Pancreas (tissue), 10 donors: ENCODE measurements around the gene BORCS5. TPM values are rescaled to one million over a fixed set of nuclear protein-coding genes. Genes with fewer than 3 reads are reported as not detected.

ENCODE experiments used
- ATAC-seq, 4 donors: fragments of 200-7000 bp; cut with Tn5 transposase; one replicate each; pipeline versions ENCODE4 v1.8.0 to v1.9.1; 2020; ENCODE audit warnings: mild to moderate bottlenecking in 4 of 4, moderate library complexity in 4 of 4
- DNase-seq, 6 donors: peaks; one replicate each; pipeline ENCODE4 v3.0.0-alpha.2; 2020
- FAIRE-seq: peaks from 2 replicates; lab custom pipeline; 2012; peaks lifted over from hg19 to GRCh38; lab: Jason Lieb, UNC
- H3K27ac ChIP-seq, 4 donors: fragments of 200-600 bp; sonication (generic); 1 replicate in 3 of 4; 2 replicates in 1 of 4; pipeline versions ENCODE4 v1.5.0 to v1.8.0; 2020
- H3K27me3 ChIP-seq, 4 donors: fragments of 200-600 bp; one replicate each; pipeline ENCODE4 v1.8.0; 2021
- H3K36me3 ChIP-seq, 3 donors: fragments of 200-600 bp; sonication (generic) in 1 of 3; one replicate each; pipeline versions ENCODE4 v1.5.0 to v1.8.0; 2020 to 2021
- H3K4me1 ChIP-seq, 3 donors: fragments of 200-600 bp; one replicate each; pipeline ENCODE4 v1.8.0; 2021
- H3K4me3 ChIP-seq, 4 donors: fragments of 200-600 bp; sonication (generic) in 2 of 4; one replicate each; pipeline versions ENCODE4 v1.5.0 to v1.8.0; 2020 to 2021
- H3K9me3 ChIP-seq, 4 donors: fragments of 200-600 bp; one replicate each; pipeline ENCODE4 v1.8.0; 2021
- WGBS, 2 donors: extraction: QIAGEN DNeasy Blood & Tissue Kit; methylation state at CpG; one replicate each; pipeline ENCODE4 v1.1.7; 2013; 5-methylcytosine and 5-hydroxymethylcytosine counted together
- intact Hi-C, 3 donors: fragments of 100-400 bp; cut with DNase I; formaldehyde crosslinking; loops; one replicate each; pipeline versions ENCODE4 v1.11.1 to v1.14.2; 2022
- polyA plus RNA-seq, 2 donors: library from polyadenylated mRNA; stranded (reverse); fragments of 200-250 nt; gene quantifications; one replicate each; pipeline ENCODE4 v1.2.3, GENCODE V29; 2013
- total RNA-seq, 6 donors: library from RNA; stranded (reverse); fragmentation: NEBNext Ultra II Directional in 4 of 6; extraction: Animal tissue kit (Norgen Biotek cat#: 25700) in 4 of 6; gene quantifications; one replicate each; pipeline versions ENCODE4 v1.2.1 to v1.2.4, GENCODE V29; 2021 to 2023
- TF ChIP-seq, protein P1 (sequence below), 4 donors: fragments of 200-600 bp; sonication (generic) in 3 of 4; IDR thresholded peaks; one replicate each; pipeline versions ENCODE4 v1.5.0 to v1.8.0; 2021; ENCODE audit warnings: antibody characterized with exemption in 4 of 4
- donor health status: healthy with polysubstance abuse.
- donor health status: DM: no; HTN: no; CAD: no; lungs with moderate emphysema.
- donor health status: DM: no; HTN: no; CAD: no.
- donor health status: control.
- donor health status: control.
- donor health status: Bipolar disorder and iron deficiency.
- donor health status: DM: yes; HTN: yes; CAD: no.
- donor health status: DM: no; HTN: no; CAD: no.
- donor health status: DM: no; HTN: no; CAD: no.
- donor health status: DM: yes; HTN: yes; CAD: no.

BORCS5 gene
- total and polyA plus RNA-seq, 8 donors = 3.7 to 10.9 (median 8.3) TPM

DNA sequence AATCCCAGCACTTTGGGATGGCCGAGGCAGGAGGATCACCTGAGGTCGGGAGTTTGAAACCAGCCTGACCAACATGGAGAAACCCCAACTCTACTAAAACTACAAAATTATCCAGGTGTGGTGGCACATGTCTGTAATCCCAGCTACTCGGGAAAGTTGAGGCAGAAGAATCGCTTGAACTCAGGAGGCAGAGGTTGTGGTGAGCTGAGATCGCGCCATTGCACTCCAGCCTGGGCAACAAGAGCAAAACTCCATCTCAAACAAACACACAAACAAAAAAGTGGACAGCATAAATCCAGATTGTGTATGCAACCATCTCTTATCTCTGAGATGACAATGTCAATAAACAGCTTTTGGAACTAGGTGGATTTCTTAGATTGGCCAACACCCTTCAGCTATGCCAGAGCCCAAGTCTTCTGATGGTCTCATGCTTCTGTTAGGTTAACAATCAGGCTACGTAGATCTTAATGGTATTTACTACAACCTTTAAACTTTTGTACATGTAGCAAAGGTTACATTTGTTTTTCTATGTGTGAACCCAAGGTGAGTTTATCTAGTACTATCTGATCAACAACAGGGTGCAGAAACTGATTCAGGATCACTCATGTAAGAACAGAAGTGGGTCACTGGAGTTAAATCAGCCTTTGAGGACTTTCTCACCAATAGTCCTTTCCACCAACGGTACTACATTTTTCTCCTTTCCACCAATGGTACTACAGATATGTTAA lies 132.1 kb downstream of the BORCS5 start:
- H3K4me1 ChIP-seq = peaks cover 0 to 23% (median 22%) of the 10 kb centered on the region in 3 donors
- no peak for ATAC-seq
- WGBS, 2 donors = 87 to 89% methylated on average over 8 of the region's 8 CpGs
- intact Hi-C loops = no loop called here
- H3K27me3 ChIP-seq = no peaks in the 10 kb centered on the region
- no peak overlapping the region for H3K4me3 ChIP-seq
- no peaks in the 10 kb centered on the region for H3K9me3 ChIP-seq
- H3K36me3 ChIP-seq = no peaks in the 10 kb centered on the region
- no peak for DNase-seq
- TF ChIP-seq, protein P1, sequence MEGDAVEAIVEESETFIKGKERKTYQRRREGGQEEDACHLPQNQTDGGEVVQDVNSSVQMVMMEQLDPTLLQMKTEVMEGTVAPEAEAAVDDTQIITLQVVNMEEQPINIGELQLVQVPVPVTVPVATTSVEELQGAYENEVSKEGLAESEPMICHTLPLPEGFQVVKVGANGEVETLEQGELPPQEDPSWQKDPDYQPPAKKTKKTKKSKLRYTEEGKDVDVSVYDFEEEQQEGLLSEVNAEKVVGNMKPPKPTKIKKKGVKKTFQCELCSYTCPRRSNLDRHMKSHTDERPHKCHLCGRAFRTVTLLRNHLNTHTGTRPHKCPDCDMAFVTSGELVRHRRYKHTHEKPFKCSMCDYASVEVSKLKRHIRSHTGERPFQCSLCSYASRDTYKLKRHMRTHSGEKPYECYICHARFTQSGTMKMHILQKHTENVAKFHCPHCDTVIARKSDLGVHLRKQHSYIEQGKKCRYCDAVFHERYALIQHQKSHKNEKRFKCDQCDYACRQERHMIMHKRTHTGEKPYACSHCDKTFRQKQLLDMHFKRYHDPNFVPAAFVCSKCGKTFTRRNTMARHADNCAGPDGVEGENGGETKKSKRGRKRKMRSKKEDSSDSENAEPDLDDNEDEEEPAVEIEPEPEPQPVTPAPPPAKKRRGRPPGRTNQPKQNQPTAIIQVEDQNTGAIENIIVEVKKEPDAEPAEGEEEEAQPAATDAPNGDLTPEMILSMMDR (IDR thresholded peaks at IDR 0.05) = no peak
- FAIRE-seq = no peak
- no peak overlapping the region for H3K27ac ChIP-seq

DNA sequence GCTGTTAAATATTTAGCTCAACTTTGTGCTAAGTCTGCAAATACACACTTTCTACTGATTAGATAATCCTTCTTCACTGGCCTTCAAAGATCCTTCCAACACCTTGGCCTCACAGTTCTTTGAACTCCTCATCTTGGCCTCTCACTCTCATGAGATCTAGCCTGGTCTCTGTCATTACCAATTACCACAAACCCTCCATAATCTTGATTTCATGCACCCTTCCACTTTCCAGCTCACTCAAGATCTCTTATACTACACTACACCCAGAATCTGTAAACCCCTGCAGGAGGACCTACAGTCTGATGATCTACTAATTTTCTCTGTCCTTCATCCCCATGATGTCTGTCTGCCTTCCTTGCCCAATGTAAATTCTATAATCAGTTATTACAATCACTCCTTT lies 134.7 kb downstream of the BORCS5 start:
- peaks cover 0 to 22% (median 19%) of the 10 kb centered on the region in 3 donors for H3K4me1 ChIP-seq
- no peak overlapping the region for H3K4me3 ChIP-seq
- no peaks in the 10 kb centered on the region for H3K36me3 ChIP-seq
- no peak overlapping the region for H3K27ac ChIP-seq
- TF ChIP-seq, protein P1 (IDR thresholded peaks at IDR 0.05) = no peak
- DNase-seq (no peak), ATAC-seq (peak in 2 of 4 donors; percentile 13 to 37), FAIRE-seq (no peak)
- no peaks in the 10 kb centered on the region for H3K27me3 ChIP-seq
- no peaks in the 10 kb centered on the region for H3K9me3 ChIP-seq
- intact Hi-C loops = no loop called here

DNA sequence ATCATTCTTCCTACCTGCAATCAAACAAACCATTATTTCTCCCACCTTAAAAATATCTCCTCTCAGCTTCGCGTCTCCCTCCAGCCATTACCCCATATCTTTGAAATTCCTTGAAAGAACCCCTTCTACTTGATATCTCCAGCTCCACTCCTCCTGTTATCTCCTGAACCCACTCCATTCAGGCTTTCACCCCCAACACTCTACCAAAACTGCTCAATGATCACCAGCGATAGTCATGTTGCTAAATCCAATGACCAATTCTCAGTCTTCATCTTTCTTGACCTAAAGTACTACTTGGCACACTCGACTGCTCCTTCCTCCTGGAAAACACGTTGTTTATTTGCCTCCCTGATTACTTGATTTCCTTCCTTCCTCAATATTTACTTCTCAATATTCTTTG lies 135.7 kb downstream of the BORCS5 start:
- intact Hi-C loops = no loop called here
- no peak for FAIRE-seq
- no peak for ATAC-seq
- WGBS, 2 donors = 78 to 86% methylated on average over 5 of the region's 5 CpGs
- Histone ChIP-seq H3K27me3 (no peaks in the 10 kb centered on the region), H3K27ac (no peak overlapping the region), H3K9me3 (no peaks in the 10 kb centered on the region), H3K4me1 (peaks cover 0 to 15% (median 12%) of the 10 kb centered on the region in 3 donors), H3K4me3 (no peak overlapping the region), H3K36me3 (no peaks in the 10 kb centered on the region)
- TF ChIP-seq, protein P1 (IDR thresholded peaks at IDR 0.05) = no peak
- DNase-seq = no peak

GRCh38 chr12:12495536-12495935 lies 138.7 kb downstream of the BORCS5 start:
- H3K27ac ChIP-seq = no peak overlapping the region
- H3K4me1 ChIP-seq = peaks cover 0 to 6% (median 0%) of the 10 kb centered on the region in 3 donors
- WGBS, 2 donors = 86 to 87% methylated on average over 1 of the region's 1 CpG
- no peaks in the 10 kb centered on the region for H3K36me3 ChIP-seq
- FAIRE-seq = no peak
- no peaks in the 10 kb centered on the region for H3K27me3 ChIP-seq
- TF ChIP-seq, protein P1 (IDR thresholded peaks at IDR 0.05) = no peak
- H3K9me3 ChIP-seq = no peaks in the 10 kb centered on the region
- ATAC-seq = no peak
- no peak for DNase-seq
- no peak overlapping the region for H3K4me3 ChIP-seq
- intact Hi-C loops = no loop called here

GRCh38 chr12:12498210-12498609 lies 141.3 kb downstream of the BORCS5 start:
- no peaks in the 10 kb centered on the region for H3K27me3 ChIP-seq
- no peak for FAIRE-seq
- TF ChIP-seq, protein P1 (IDR thresholded peaks at IDR 0.05) = no peak

More at GRCh38 chr12:12498210-12498609, 141.3 kb downstream of the BORCS5 start:
- H3K9me3 ChIP-seq = no peaks in the 10 kb centered on the region
- H3K4me3 ChIP-seq = no peak overlapping the region
- no peak for ATAC-seq
- no peaks in the 10 kb centered on the region for H3K36me3 ChIP-seq
- 86 to 87% methylated on average over 4 of the region's 4 CpGs for WGBS, 2 donors
- no peak overlapping the region for H3K27ac ChIP-seq
- intact Hi-C loops = no loop called here
- DNase-seq = no peak
- H3K4me1 ChIP-seq = no peaks in the 10 kb centered on the region
